Measurements from ENCODE around the gene UBA7.

- TF ChIP-seq CTCF (IDR thresholded peaks at IDR 0.05) (no peak), ZFX (IDR thresholded peaks at IDR 0.05; ENCODE audit: borderline replicate concordance) (no peak)
Measured at GRCh38 chr3:49805367-49805782, 8.4 kb downstream of the UBA7 start.
